Heart left ventricle (tissue), 13 donors: ENCODE measurements around the gene HSDL1.

Source experiments
- POLR2A ChIP-seq, 2 donors: fragments of 450-650 bp; IDR thresholded peaks; one replicate each; pipeline ENCODE4 v1.6.1; 2017; ENCODE audit warnings: antibody characterized with exemption in 2 of 2, mild to moderate bottlenecking in 2 of 2, moderate library complexity in 2 of 2
- TF ChIP-seq, protein P1 (sequence below), 12 donors: fragments of 200-600 bp; sonication (generic) in 4 of 12; IDR thresholded peaks; one replicate each; pipeline versions ENCODE4 v1.5.0 to v1.8.0; 2018 to 2022; ENCODE audit warnings: antibody characterized with exemption in 12 of 12, mild to moderate bottlenecking in 5 of 12
- donor health status: ischemic (EF 13 %, LVEDD 7.1; RV severe dilation, severe dysfunction).
- donor health status: DM: no; HTN: yes; CAD: no.
- donor health status: DM: no; HTN: no; CAD: no.
- donor health status: ischemic (EF 25% LVEDD 6.9; RV normal size, moderate dysfunction).
- donor health status: ischemic (EF 25% LVEDD 5.7; RV mildly dilated, moderate dysfunction).
- donor health status: ischemic (EF 35%, LVEDD 5.7; RV mildly dilated, moderate dysfunction).
- donor health status: nonischemic (EF 11% LVEDD 7.7; RV severe dilation, severe dysfunction).
- donor health status: DM: yes; HTN: yes; CAD: no.
- donor health status: PGD.
- donor health status: ischemic (EF 29% LVEDD 5.4; RV normal size, mild dysfunction).
- donor health status: nonischemic (EF 23%, LVEDD 6.1; RV moderate dilation, normal function).

DNA sequence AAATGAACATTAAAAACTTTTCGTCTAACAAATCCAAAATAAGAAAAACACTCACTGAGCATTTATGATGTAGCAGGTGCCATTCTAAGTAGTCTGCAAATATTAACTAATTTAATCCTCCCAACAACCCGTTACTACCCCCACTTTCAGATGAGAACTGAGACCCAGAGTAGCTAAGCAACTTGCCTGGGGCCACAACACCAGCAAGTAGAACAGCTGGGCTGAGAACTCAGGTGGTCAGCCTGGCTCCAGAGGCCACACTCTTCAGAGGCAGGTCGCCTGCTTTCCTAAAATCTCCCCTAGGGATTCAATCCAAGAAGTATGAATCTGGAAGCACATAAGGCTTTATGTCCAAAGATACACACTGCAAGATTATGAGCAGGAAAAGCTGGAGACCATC is 34.5 kb downstream of the HSDL1 start:
- TF ChIP-seq, protein P1, sequence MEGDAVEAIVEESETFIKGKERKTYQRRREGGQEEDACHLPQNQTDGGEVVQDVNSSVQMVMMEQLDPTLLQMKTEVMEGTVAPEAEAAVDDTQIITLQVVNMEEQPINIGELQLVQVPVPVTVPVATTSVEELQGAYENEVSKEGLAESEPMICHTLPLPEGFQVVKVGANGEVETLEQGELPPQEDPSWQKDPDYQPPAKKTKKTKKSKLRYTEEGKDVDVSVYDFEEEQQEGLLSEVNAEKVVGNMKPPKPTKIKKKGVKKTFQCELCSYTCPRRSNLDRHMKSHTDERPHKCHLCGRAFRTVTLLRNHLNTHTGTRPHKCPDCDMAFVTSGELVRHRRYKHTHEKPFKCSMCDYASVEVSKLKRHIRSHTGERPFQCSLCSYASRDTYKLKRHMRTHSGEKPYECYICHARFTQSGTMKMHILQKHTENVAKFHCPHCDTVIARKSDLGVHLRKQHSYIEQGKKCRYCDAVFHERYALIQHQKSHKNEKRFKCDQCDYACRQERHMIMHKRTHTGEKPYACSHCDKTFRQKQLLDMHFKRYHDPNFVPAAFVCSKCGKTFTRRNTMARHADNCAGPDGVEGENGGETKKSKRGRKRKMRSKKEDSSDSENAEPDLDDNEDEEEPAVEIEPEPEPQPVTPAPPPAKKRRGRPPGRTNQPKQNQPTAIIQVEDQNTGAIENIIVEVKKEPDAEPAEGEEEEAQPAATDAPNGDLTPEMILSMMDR (IDR thresholded peaks at IDR 0.05), result no peak
- no peak for TF ChIP-seq POLR2A (IDR thresholded peaks at IDR 0.05)
